K562 (cell line): Measurements from ENCODE around the gene YES1. TPM values are rescaled to one million over a fixed set of nuclear protein-coding genes. Genes with fewer than 3 reads are reported as not detected.

Experiments used
- ARID1B ChIP-seq: fragments of 450-650 bp; IDR thresholded peaks from 2 replicates; pipeline ENCODE4 v1.6.1; 2016; ENCODE audit warnings: antibody characterized with exemption, mild to moderate bottlenecking, inconsistent platforms
- ASH1L ChIP-seq: fragments of 450-650 bp; IDR thresholded peaks from 2 replicates; pipeline ENCODE4 v1.6.1; 2018; ENCODE audit warnings: borderline replicate concordance, mild to moderate bottlenecking, low read depth; ENCODE audit not compliant: partially characterized antibody
- E2F6 ChIP-seq, 2 experiments: IDR thresholded peaks; 2 replicates each; pipeline ENCODE4 v1.6.1; 2011; ENCODE audit warnings: borderline replicate concordance in 1 of 2, control low read depth in 1 of 2, low read depth in 1 of 2, low read length in 1 of 2, mild to moderate bottlenecking in 1 of 2, mixed read lengths in 1 of 2, moderate library complexity in 1 of 2; ENCODE audit not compliant: insufficient read depth in 1 of 2, insufficient read length in 1 of 2, poor library complexity in 1 of 2, severe bottlenecking in 1 of 2; ENCODE audit errors: extremely low read depth in 1 of 2
- FOSL1 ChIP-seq: fragments of 200-800 bp; sonication (Bioruptor generic); conservative IDR thresholded peaks from 2 replicates; pipeline ENCODE4 v1.6.1; 2016; ENCODE audit warnings: missing genetic modification characterization, missing compliant biosample characterization
- FOXP4 ChIP-seq: sonication (generic); formaldehyde crosslinking; IDR thresholded peaks from 2 replicates; pipeline ENCODE4 v1.8.0; 2022; ENCODE audit warnings: mild to moderate bottlenecking, missing genetic modification reagents, borderline replicate concordance
- GABPA ChIP-seq: fragments of 200-800 bp; sonication (Bioruptor generic); conservative IDR thresholded peaks from 2 replicates; pipeline ENCODE4 v1.6.1; 2016; ENCODE audit warnings: low read depth, missing genetic modification characterization, missing compliant biosample characterization
- HNRNPLL ChIP-seq: fragments of 200-400 bp; formaldehyde crosslinking; IDR thresholded peaks from 2 replicates; pipeline ENCODE4 v1.6.1; 2017; ENCODE audit warnings: low read length, low read depth, mild to moderate bottlenecking; ENCODE audit not compliant: poor library complexity, severe bottlenecking
- KDM4B ChIP-seq, 2 experiments: fragments of 450-650 bp in 1 of 2; sonication (generic) in 1 of 2; IDR thresholded peaks; 2 replicates each; pipeline ENCODE4 v1.6.1; 2016 to 2017; ENCODE audit warnings: borderline replicate concordance in 2 of 2, antibody characterized with exemption in 1 of 2, low read depth in 1 of 2, mild to moderate bottlenecking in 1 of 2
- L3MBTL2 ChIP-seq: fragments of 450-650 bp; IDR thresholded peaks from 2 replicates; pipeline ENCODE4 v1.6.1; 2016; ENCODE audit warnings: mild to moderate bottlenecking, moderate library complexity
- MIER1 ChIP-seq: fragments of 450-650 bp; IDR thresholded peaks from 2 replicates; pipeline ENCODE4 v1.6.1; 2016; ENCODE audit warnings: antibody characterized with exemption, mild to moderate bottlenecking, low read depth
- MTF1 ChIP-seq: fragments of 250-450 bp; sonication (Bioruptor Pico); IDR thresholded peaks from 2 replicates; pipeline ENCODE4 v1.9.0; 2021; ENCODE audit warnings: moderate library complexity, mild to moderate bottlenecking, inconsistent platforms, borderline replicate concordance
- OTX1 ChIP-seq: fragments of 450-650 bp; formaldehyde crosslinking; IDR thresholded peaks from 2 replicates; pipeline ENCODE4 v1.4.0; 2022; ENCODE audit warnings: mild to moderate bottlenecking
- PBX2 ChIP-seq, 2 experiments: IDR thresholded peaks in 1 of 2; conservative IDR thresholded peaks in 1 of 2; 2 replicates each; pipeline ENCODE4 v1.6.1; 2016; ENCODE audit warnings: low read depth in 2 of 2, mild to moderate bottlenecking in 1 of 2, missing compliant biosample characterization in 1 of 2, missing genetic modification characterization in 1 of 2, moderate library complexity in 1 of 2
- PHF8 ChIP-seq: fragments of 200-600 bp; sonication (generic); IDR thresholded peaks from 2 replicates; pipeline ENCODE4 v1.6.1; 2012; ENCODE audit warnings: mixed run types, mild to moderate bottlenecking, inconsistent platforms, low read length, moderate library complexity, borderline replicate concordance
- POLR2A ChIP-seq: fragments of 450-650 bp; conservative IDR thresholded peaks from 2 replicates; pipeline ENCODE4 v1.6.1; 2016
- RBM34 ChIP-seq: fragments of 200-400 bp; formaldehyde crosslinking; IDR thresholded peaks from 2 replicates; pipeline ENCODE4 v1.6.1; 2018; ENCODE audit warnings: low read length, borderline replicate concordance; ENCODE audit not compliant: insufficient read depth
- RCOR1 ChIP-seq, 2 experiments: IDR thresholded peaks; 2 replicates each; pipeline ENCODE4 v1.6.1; 2012; ENCODE audit warnings: low read depth in 2 of 2, low read length in 2 of 2, borderline replicate concordance in 1 of 2, improper control_type of control experiment in 1 of 2
- SIN3A ChIP-seq, 2 experiments: fragments of 150-350 bp in 1 of 2; IDR thresholded peaks; 2 replicates each; pipeline ENCODE4 v1.6.1; 2011 to 2016; ENCODE audit warnings: borderline replicate concordance in 2 of 2, low read depth in 2 of 2, low read length in 2 of 2, mild to moderate bottlenecking in 2 of 2, moderate library complexity in 2 of 2; ENCODE audit not compliant: control insufficient read depth in 1 of 2
- TRIM24 ChIP-seq, 2 experiments: fragments of 450-650 bp; IDR thresholded peaks; 2 replicates each; pipeline ENCODE4 v1.6.1; 2016
- ZNF586 ChIP-seq: fragments of 450-650 bp; formaldehyde crosslinking; conservative IDR thresholded peaks from 2 replicates; pipeline ENCODE4 v1.4.0; 2020; ENCODE audit warnings: mild to moderate bottlenecking, moderate library complexity
- polyA plus RNA-seq, 8 experiments: library from polyadenylated mRNA; depleted of rRNA in 4 of 8; stranded (reverse) in 5 of 8; unstranded in 3 of 8; fragments of >200 nt; fragmentation: Nextera tagmentation in 2 of 8; fragmentation: Illumina TruSeq in 1 of 8; extraction: Ambion mirVana in 2 of 8; extraction: Trizol in 1 of 8; gene quantifications; 2 replicates each; pipeline versions ENCODE4 v1.2.1 to v1.2.3, GENCODE V29; 2011 to 2014; ENCODE audit warnings: inconsistent platforms in 1 of 8, missing spikeins in 1 of 8
- total RNA-seq, 7 experiments: library from RNA; depleted of rRNA in 6 of 7; stranded (reverse); fragments of >200 nt in 6 of 7; fragmentation: Illumina TruSeq in 2 of 7; extraction: Trizol in 2 of 7; gene quantifications; 2 replicates each; pipeline versions ENCODE4 v1.2.1 to v1.2.3, GENCODE V29; 2011 to 2021; ENCODE audit warnings: low replicate concordance in 1 of 7

Gene YES1
- total and polyA plus RNA-seq, 9 of the 15 experiments (the other 6 are each of a cell fraction or from before 2014, with no cell fraction given) = 37.2 to 115 (median 77.7) TPM

- TF ChIP-seq PBX2 (CRISPR knock-in tag; IDR thresholded peaks at IDR 0.05; ENCODE audit: low read depth) (0 out of 2 replicates have a peak, but pooled peaks have one; percentile 18), PBX2 (tag; conservative IDR thresholded peaks at IDR 0.05; ENCODE audit: low read depth) (peak; percentile 88), FOXP4 (CRISPR knock-in tag) (no peak), ASH1L (no peak), KDM4B (IDR thresholded peaks at IDR 0.05; ENCODE audit: borderline replicate concordance in 2 of 2, low read depth in 1 of 2) (no peak), RBM34 (no peak), ZNF586 (CRISPR knock-in tag) (no peak), TRIM24 (IDR thresholded peaks at IDR 0.05) (peak in 1 of 2 experiments; percentile 20; a peak in 1 of 4 replicates), RCOR1 (IDR thresholded peaks at IDR 0.05; ENCODE audit: borderline replicate concordance in 1 of 2, low read depth in 2 of 2, low read length in 2 of 2) (peak in 1 of 2 experiments; percentile 34; a peak in 1 of 4 replicates), MTF1 (CRISPR knock-in tag) (no peak), HNRNPLL (no peak), E2F6 (IDR thresholded peaks at IDR 0.05; ENCODE audit: borderline replicate concordance in 1 of 2, extremely low read depth in 1 of 2, insufficient read depth in 1 of 2, insufficient read length in 1 of 2, low read depth in 1 of 2, low read length in 1 of 2, poor library complexity in 1 of 2, severe bottlenecking in 1 of 2) (peak in 1 of 2 experiments; percentile 21), L3MBTL2 (no peak), POLR2A (0 out of 2 replicates have a peak, but pooled peaks have one; percentile 36), SIN3A (IDR thresholded peaks at IDR 0.05; ENCODE audit: borderline replicate concordance in 2 of 2, control insufficient read depth in 1 of 2, low read depth in 2 of 2, low read length in 2 of 2) (no peak), MIER1 (no peak), ARID1B (0 out of 2 replicates have a peak, but pooled peaks have one; percentile 10), GABPA (tag) (no peak), PHF8 (no peak), FOSL1 (tag) (0 out of 2 replicates have a peak, but pooled peaks have one; percentile 59), OTX1 (CRISPR knock-in tag) (no peak)
Observed at GRCh38 chr18:677951-678381, 134.1 kb downstream of the YES1 start (continued).
